ENCODE results near the gene USP36. TPM values are rescaled to one million over a fixed set of nuclear protein-coding genes. Genes with fewer than 3 reads are reported as not detected.
A peak's percentile ranks its signal among the peaks of the same experiment; 100 is the strongest.

The USP36 gene
- polyA plus RNA-seq, 3 donors: 4.4 to 30.0 (median 6.1) TPM

- Mint-ChIP-seq H3K27ac (no peak overlapping the region), H3K4me3 (no peak overlapping the region), H3K36me3 (peaks cover 8 to 12% of the 10 kb centered on the region in 2 donors), H3K4me1 (peaks cover 34% of the 10 kb centered on the region), H3K27me3 (ENCODE audit: low read depth in 3 of 3) (no peaks in the 10 kb centered on the region), H3K9me3 (peaks cover 0 to 5% (median 0%) of the 10 kb centered on the region in 7 donors)
- intact Hi-C loops (cut with micrococcal nuclease): loop anchor here in 1 of 2 donors (1.0 kb wide), 1 partner anchor 8 kb away; no protein-coding TSS in a partner anchor
- no peak overlapping the region for H3K9ac ChIP-seq (ENCODE audit: insufficient read depth, low read length, poor library complexity, severe bottlenecking)
- H3K4me1 ChIP-seq (ENCODE audit: control insufficient read depth in 1 of 2, insufficient read depth in 2 of 2, low read length in 2 of 2): peaks cover 40 to 58% of the 10 kb centered on the region in 2 donors
- H2AFZ ChIP-seq (ENCODE audit: insufficient read depth, low read depth, low read length, poor library complexity, severe bottlenecking): no peak overlapping the region
- no peak overlapping the region for H3K4me2 ChIP-seq (replicated peaks; ENCODE audit: extremely low read depth, low read length, poor library complexity, severe bottlenecking)
- no peaks in the 10 kb centered on the region for H3K27me3 ChIP-seq (ENCODE audit: control insufficient read depth in 2 of 2, insufficient read depth in 2 of 2, low read length in 2 of 2)
- H3K27ac ChIP-seq (ENCODE audit: low read depth in 1 of 2, low read length in 2 of 2): peak overlapping the region in 1 of 2 donors; percentile 42
- no peaks in the 10 kb centered on the region for H3K9me3 ChIP-seq (replicated peaks in 1 of 2; ENCODE audit: control insufficient read depth in 1 of 2, insufficient read depth in 1 of 2, low read length in 2 of 2)
- no peak for DNase-seq
- H4K20me1 ChIP-seq (ENCODE audit: insufficient read depth, low read length): peaks cover 100% of the 10 kb centered on the region
- peaks cover 0 to 10% of the 10 kb centered on the region in 2 donors for H3K36me3 ChIP-seq (replicated peaks in 1 of 2; ENCODE audit: control insufficient read depth in 1 of 2, insufficient read depth in 2 of 2, low read length in 2 of 2)
- H3K4me3 ChIP-seq (replicated peaks in 1 of 3; ENCODE audit: low read depth in 2 of 3, low read length in 3 of 3): no peak overlapping the region
- 89% methylated on average over 5 of the region's 5 CpGs for WGBS (ENCODE audit: insufficient coverage)
- H3K79me2 ChIP-seq (ENCODE audit: insufficient read depth, low read length): peaks cover 100% of the 10 kb centered on the region
- TF ChIP-seq CTCF (IDR thresholded peaks at IDR 0.05): no peak
Observed at GRCh38 chr17:78766743-78767294, 73.8 kb downstream of the USP36 start.

- TF ChIP-seq CTCF (IDR thresholded peaks at IDR 0.05): no peak
- Mint-ChIP-seq H3K4me3 (no peak overlapping the region), H3K27ac (peak overlapping the region in 1 of 7 donors; percentile 14), H3K9me3 (peaks cover 0 to 5% (median 0%) of the 10 kb centered on the region in 7 donors), H3K36me3 (peaks cover 7 to 12% of the 10 kb centered on the region in 2 donors), H3K4me1 (peaks cover 34% of the 10 kb centered on the region), H3K27me3 (ENCODE audit: low read depth in 3 of 3) (no peaks in the 10 kb centered on the region)
- H3K27me3 ChIP-seq (ENCODE audit: control insufficient read depth in 2 of 2, insufficient read depth in 2 of 2, low read length in 2 of 2): no peaks in the 10 kb centered on the region
- 100% methylated on average over 1 of the region's 2 CpGs for whole genome bisulfite sequencing (ENCODE audit: insufficient coverage)
- H3K36me3 ChIP-seq (replicated peaks in 1 of 2; ENCODE audit: control insufficient read depth in 1 of 2, insufficient read depth in 2 of 2, low read length in 2 of 2): peaks cover 0 to 10% of the 10 kb centered on the region in 2 donors
- no peak overlapping the region for H3K4me3 ChIP-seq (replicated peaks in 1 of 3; ENCODE audit: low read depth in 2 of 3, low read length in 3 of 3)
- intact Hi-C loops (cut with micrococcal nuclease): no loop called here
- peaks cover 100% of the 10 kb centered on the region for H3K79me2 ChIP-seq (ENCODE audit: insufficient read depth, low read length)
- H3K27ac ChIP-seq (ENCODE audit: low read depth in 1 of 2, low read length in 2 of 2): no peak overlapping the region
- no peak for DNase-seq
- peaks cover 100% of the 10 kb centered on the region for H4K20me1 ChIP-seq (ENCODE audit: insufficient read depth, low read length)
- H3K9ac ChIP-seq (ENCODE audit: insufficient read depth, low read length, poor library complexity, severe bottlenecking): no peak overlapping the region
- H3K9me3 ChIP-seq (replicated peaks in 1 of 2; ENCODE audit: control insufficient read depth in 1 of 2, insufficient read depth in 1 of 2, low read length in 2 of 2): no peaks in the 10 kb centered on the region
- no peak overlapping the region for H3K4me2 ChIP-seq (replicated peaks; ENCODE audit: extremely low read depth, low read length, poor library complexity, severe bottlenecking)
- peaks cover 42 to 58% of the 10 kb centered on the region in 2 donors for H3K4me1 ChIP-seq (ENCODE audit: control insufficient read depth in 1 of 2, insufficient read depth in 2 of 2, low read length in 2 of 2)
- H2AFZ ChIP-seq (ENCODE audit: insufficient read depth, low read depth, low read length, poor library complexity, severe bottlenecking): no peak overlapping the region
Observed at GRCh38 chr17:78766225-78766624, 74.4 kb downstream of the USP36 start.

Data from CD14-positive monocyte (primary cell).